Muscle layer of colon (tissue), 2 donors: ENCODE measurements around the gene TSPAN4.
A peak's percentile ranks its signal among the peaks of the same experiment; 100 is the strongest.

Experiments used
- H3K27ac ChIP-seq: one replicate; pipeline ENCODE4 v1.7.0; 2013; ENCODE audit warnings: low read depth, mild to moderate bottlenecking, low read length, moderate library complexity
- H3K27me3 ChIP-seq, 2 donors: one replicate each; pipeline ENCODE4 v1.7.0; 2013; ENCODE audit warnings: low read length in 2 of 2, mild to moderate bottlenecking in 2 of 2; ENCODE audit not compliant: insufficient read depth in 2 of 2, control insufficient read depth in 1 of 2
- H3K36me3 ChIP-seq: one replicate; pipeline ENCODE4 v1.7.0; 2013; ENCODE audit warnings: mild to moderate bottlenecking, low read length; ENCODE audit not compliant: insufficient read depth
- H3K4me1 ChIP-seq: one replicate; pipeline ENCODE4 v1.7.0; 2013; ENCODE audit warnings: mild to moderate bottlenecking, low read length; ENCODE audit not compliant: insufficient read depth
- H3K4me3 ChIP-seq, 2 donors: one replicate each; pipeline ENCODE4 v1.7.0; 2013; ENCODE audit warnings: low read length in 2 of 2, low read depth in 1 of 2, mild to moderate bottlenecking in 1 of 2, moderate library complexity in 1 of 2
- H3K9ac ChIP-seq: one replicate; pipeline ENCODE4 v1.7.0; 2013; ENCODE audit warnings: low read length
- H3K9me3 ChIP-seq: one replicate; pipeline ENCODE4 v1.7.0; 2013; ENCODE audit warnings: mild to moderate bottlenecking, low read length
- donor health status: abdominal sarcoma.
- donor health status: Adenocarcinoma of cecum.

Gene TSPAN4

DNA sequence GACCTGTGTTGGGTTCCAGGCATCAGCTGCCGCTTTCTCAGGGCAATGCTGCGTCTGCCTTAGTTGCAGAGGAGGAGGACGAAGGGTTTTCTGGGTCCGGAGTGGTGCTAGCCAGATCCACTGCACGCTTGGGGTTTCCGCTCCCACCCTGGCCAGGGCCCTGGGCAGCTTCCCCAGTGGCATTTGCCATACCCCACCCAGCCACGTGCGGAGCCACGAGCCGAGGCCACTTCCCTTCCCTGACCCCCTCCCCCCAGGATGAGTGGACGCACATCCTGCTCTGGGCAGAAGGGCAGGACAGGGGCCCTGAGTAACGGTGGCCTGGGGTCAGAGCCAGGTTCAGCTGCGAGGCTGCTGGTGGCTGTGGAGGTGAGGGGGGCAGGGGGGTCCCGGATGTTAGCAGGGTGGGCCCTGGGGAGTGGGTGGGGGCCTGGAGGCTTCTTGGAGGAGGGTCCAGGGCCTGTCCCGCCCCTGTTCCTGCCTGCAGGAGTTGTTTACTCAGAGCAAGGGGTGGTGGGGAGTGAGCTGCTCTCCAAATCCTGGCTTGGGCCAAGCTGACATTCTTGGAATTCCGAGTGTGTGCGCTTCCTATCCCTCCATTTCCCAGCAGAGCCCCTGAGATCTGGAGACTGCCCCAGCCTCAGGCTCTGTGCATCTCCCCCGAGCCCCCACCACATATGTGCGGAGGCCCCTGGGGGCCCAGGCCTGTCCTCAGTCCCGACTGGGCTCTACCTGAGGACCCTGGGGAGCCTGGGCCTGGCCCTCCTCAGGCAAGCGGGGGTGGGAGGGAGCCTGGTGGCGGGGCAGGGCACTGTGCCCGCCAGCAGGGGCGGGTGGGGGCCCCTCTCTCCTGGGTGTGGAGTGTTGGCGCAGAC lies 1.4 kb downstream of the TSPAN4 start:
- peak overlapping the region; percentile 88 for H3K27ac ChIP-seq
- no peaks in the 10 kb centered on the region for H3K9me3 ChIP-seq
- peaks cover 0 to 11% of the 10 kb centered on the region in 2 donors for H3K27me3 ChIP-seq
- peak overlapping the region; percentile 41 for H3K9ac ChIP-seq
- H3K4me3 ChIP-seq = peak overlapping the region; percentile 76 to 100
- peaks cover 43% of the 10 kb centered on the region for H3K4me1 ChIP-seq
- peaks cover 11% of the 10 kb centered on the region for H3K36me3 ChIP-seq

DNA sequence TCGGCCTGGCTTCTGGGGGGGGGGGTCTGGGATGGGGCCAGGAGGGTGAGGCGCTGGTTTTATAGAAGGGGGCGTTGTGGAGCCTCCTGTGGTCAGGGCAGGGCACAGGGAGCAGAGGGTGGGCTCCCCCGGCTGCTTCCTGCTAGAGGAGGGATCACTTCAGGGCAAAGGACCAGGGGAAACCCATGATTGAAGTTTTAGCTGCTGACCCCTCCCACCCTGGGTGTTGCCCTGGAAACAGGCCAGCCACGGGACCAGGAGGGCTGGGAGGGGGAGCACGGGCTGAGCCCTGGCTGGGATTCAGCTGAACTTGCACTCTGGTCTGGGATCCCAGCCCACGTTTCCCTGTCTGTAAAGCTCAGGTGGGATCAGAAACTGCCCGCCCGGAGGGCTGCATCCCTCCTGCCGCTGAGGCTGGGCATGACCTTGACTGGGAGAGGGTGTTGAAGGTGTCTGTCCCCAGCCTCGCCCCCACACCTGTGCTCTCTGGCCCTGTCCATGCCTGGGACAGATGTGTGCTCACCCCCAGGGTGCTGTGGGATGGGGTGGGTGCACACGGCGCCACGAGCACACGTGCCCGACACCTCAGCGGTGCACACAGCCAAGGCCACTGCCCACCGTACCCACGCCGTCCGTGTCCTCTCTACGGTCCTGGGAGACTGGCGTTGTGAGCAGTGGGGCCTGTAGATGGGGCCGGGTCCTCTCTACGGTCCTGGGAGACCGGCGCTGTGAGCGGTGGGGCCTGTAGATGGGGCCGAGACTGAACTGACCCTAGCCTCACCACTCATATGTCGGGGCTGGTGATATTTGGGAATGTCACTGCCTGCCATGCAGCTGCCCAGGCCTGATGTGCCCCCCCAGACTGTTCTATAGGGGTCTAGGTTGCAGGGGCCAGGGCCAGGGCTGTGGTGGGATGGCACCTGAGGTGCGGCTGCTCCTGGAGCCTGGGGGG lies 2.3 kb downstream of the TSPAN4 start:
- Histone ChIP-seq H3K9ac (no peak overlapping the region), H3K4me1 (peaks cover 46% of the 10 kb centered on the region), H3K36me3 (peaks cover 2% of the 10 kb centered on the region), H3K27me3 (peaks cover 0 to 14% of the 10 kb centered on the region in 2 donors), H3K9me3 (no peaks in the 10 kb centered on the region), H3K27ac (peak overlapping the region; percentile 88), H3K4me3 (peak overlapping the region; percentile 39 to 100)

- no peaks in the 10 kb centered on the region for H3K9me3 ChIP-seq
- no peak overlapping the region for H3K9ac ChIP-seq
- H3K4me3 ChIP-seq = no peak overlapping the region
- H3K27ac ChIP-seq = no peak overlapping the region
- peaks cover 36% of the 10 kb centered on the region for H3K4me1 ChIP-seq
- H3K36me3 ChIP-seq = peaks cover 2% of the 10 kb centered on the region
- H3K27me3 ChIP-seq = peaks cover 0 to 23% of the 10 kb centered on the region in 2 donors
Observed at GRCh38 chr11:845872-846495, 3.3 kb downstream of the TSPAN4 start.

GRCh38 chr11:846496-847098 lies 3.9 kb downstream of the TSPAN4 start:
- Histone ChIP-seq H3K9ac (no peak overlapping the region), H3K4me1 (peaks cover 31% of the 10 kb centered on the region), H3K27ac (no peak overlapping the region), H3K9me3 (no peaks in the 10 kb centered on the region), H3K36me3 (peaks cover 6% of the 10 kb centered on the region), H3K4me3 (no peak overlapping the region), H3K27me3 (peaks cover 0 to 23% of the 10 kb centered on the region in 2 donors)

DNA sequence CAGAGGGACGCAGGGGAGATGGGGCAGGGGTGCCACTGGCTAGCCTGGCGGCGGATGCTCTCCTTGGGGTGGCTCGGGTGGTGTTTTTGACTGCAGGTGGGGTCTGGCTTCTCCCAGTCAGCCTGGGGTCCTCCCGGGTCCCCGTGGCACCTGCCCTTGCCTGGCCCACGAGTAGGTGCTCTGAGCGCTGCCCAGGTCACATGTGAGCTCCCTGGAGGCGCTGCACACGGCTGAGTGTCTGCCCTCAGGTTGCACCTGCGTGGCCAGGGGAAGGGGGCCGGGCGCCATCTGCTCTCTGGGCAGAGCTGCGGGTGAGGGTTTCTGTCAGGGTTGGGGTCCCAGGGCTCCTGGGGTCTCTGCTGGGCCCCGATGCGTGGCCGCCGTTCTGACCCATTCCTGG lies 5.2 kb downstream of the TSPAN4 start:
- no peak overlapping the region for H3K27ac ChIP-seq
- peaks cover 6% of the 10 kb centered on the region for H3K36me3 ChIP-seq
- no peaks in the 10 kb centered on the region for H3K9me3 ChIP-seq
- no peak overlapping the region for H3K9ac ChIP-seq
- H3K4me1 ChIP-seq = peaks cover 31% of the 10 kb centered on the region
- peaks cover 0 to 23% of the 10 kb centered on the region in 2 donors for H3K27me3 ChIP-seq
- H3K4me3 ChIP-seq = no peak overlapping the region

GRCh38 chr11:848380-848931 lies 5.8 kb downstream of the TSPAN4 start:
- peaks cover 6% of the 10 kb centered on the region for H3K36me3 ChIP-seq
- no peak overlapping the region for H3K9ac ChIP-seq
- H3K4me1 ChIP-seq = peaks cover 31% of the 10 kb centered on the region
- peaks cover 0 to 23% of the 10 kb centered on the region in 2 donors for H3K27me3 ChIP-seq
- no peaks in the 10 kb centered on the region for H3K9me3 ChIP-seq
- peak overlapping the region in 1 of 2 donors; percentile 14 for H3K4me3 ChIP-seq
- H3K27ac ChIP-seq = no peak overlapping the region

GRCh38 chr11:849104-849824 lies 6.6 kb downstream of the TSPAN4 start:
- Histone ChIP-seq H3K4me1 (peaks cover 24% of the 10 kb centered on the region), H3K27ac (no peak overlapping the region), H3K4me3 (peak overlapping the region in 1 of 2 donors; percentile 32), H3K9me3 (no peaks in the 10 kb centered on the region), H3K27me3 (peaks cover 0 to 23% of the 10 kb centered on the region in 2 donors), H3K9ac (no peak overlapping the region), H3K36me3 (peaks cover 6% of the 10 kb centered on the region)

GRCh38 chr11:849951-850774 lies 7.5 kb downstream of the TSPAN4 start:
- Histone ChIP-seq H3K9ac (no peak overlapping the region), H3K4me3 (peak overlapping the region in 1 of 2 donors; percentile 27), H3K27me3 (peaks cover 0 to 23% of the 10 kb centered on the region in 2 donors), H3K36me3 (peaks cover 6% of the 10 kb centered on the region), H3K27ac (no peak overlapping the region), H3K9me3 (no peaks in the 10 kb centered on the region), H3K4me1 (peaks cover 16% of the 10 kb centered on the region)

GRCh38 chr11:850775-851763 lies 8.4 kb downstream of the TSPAN4 start:
- H3K9ac ChIP-seq = no peak overlapping the region

More at GRCh38 chr11:850775-851763, 8.4 kb downstream of the TSPAN4 start:
- Histone ChIP-seq H3K9me3 (no peaks in the 10 kb centered on the region), H3K36me3 (peaks cover 6% of the 10 kb centered on the region), H3K4me1 (peaks cover 14% of the 10 kb centered on the region), H3K27me3 (peaks cover 0 to 23% of the 10 kb centered on the region in 2 donors), H3K4me3 (no peak overlapping the region), H3K27ac (no peak overlapping the region)
